ENCODE measurements around the gene CTRB1. TPM values are rescaled to one million over a fixed set of nuclear protein-coding genes. Genes with fewer than 3 reads are reported as not detected.

The CTRB1 gene
- total RNA-seq, 1 donor from 2014 or later: not detected

- Histone ChIP-seq H3K4me3 (ENCODE audit: low read depth, low read length) (no peak overlapping the region), H3K27me3 (ENCODE audit: control insufficient read depth, insufficient read depth, low read length) (no peaks in the 10 kb centered on the region), H3K36me3 (ENCODE audit: control insufficient read depth, insufficient read depth, low read length) (peaks cover 4% of the 10 kb centered on the region)
- no peak for DNase-seq (ENCODE audit: low read depth)
- no peak for FAIRE-seq
- TF ChIP-seq CTCF (IDR thresholded peaks at IDR 0.05; ENCODE audit: insufficient read depth, low read length, severe bottlenecking): no peak
Measured at GRCh38 chr16:75224306-75225082, 5.7 kb downstream of the CTRB1 start.

GRCh38 chr16:75225092-75225491, 6.3 kb downstream of the CTRB1 start:
- FAIRE-seq (no peak), DNase-seq (ENCODE audit: low read depth) (no peak)
- peaks cover 10% of the 10 kb centered on the region for H3K36me3 ChIP-seq (ENCODE audit: control insufficient read depth, insufficient read depth, low read length)
- no peaks in the 10 kb centered on the region for H3K27me3 ChIP-seq (ENCODE audit: control insufficient read depth, insufficient read depth, low read length)
- H3K4me3 ChIP-seq (ENCODE audit: low read depth, low read length): no peak overlapping the region
- TF ChIP-seq CTCF (IDR thresholded peaks at IDR 0.05; ENCODE audit: insufficient read depth, low read length, severe bottlenecking): no peak

GRCh38 chr16:75225678-75226515, 7.1 kb downstream of the CTRB1 start:
- FAIRE-seq: no peak
- no peak for DNase-seq (ENCODE audit: low read depth)
- H3K4me3 ChIP-seq (ENCODE audit: low read depth, low read length): no peak overlapping the region
- no peak for TF ChIP-seq CTCF (IDR thresholded peaks at IDR 0.05; ENCODE audit: insufficient read depth, low read length, severe bottlenecking)
- peaks cover 10% of the 10 kb centered on the region for H3K36me3 ChIP-seq (ENCODE audit: control insufficient read depth, insufficient read depth, low read length)
- H3K27me3 ChIP-seq (ENCODE audit: control insufficient read depth, insufficient read depth, low read length): no peaks in the 10 kb centered on the region

- no peak for DNase-seq (ENCODE audit: low read depth)
Measured at GRCh38 chr16:75226550-75227360, 8.0 kb downstream of the CTRB1 start.

More at GRCh38 chr16:75226550-75227360, 8.0 kb downstream of the CTRB1 start:
- no peak for TF ChIP-seq CTCF (IDR thresholded peaks at IDR 0.05; ENCODE audit: insufficient read depth, low read length, severe bottlenecking)
- no peak overlapping the region for H3K4me3 ChIP-seq (ENCODE audit: low read depth, low read length)
- FAIRE-seq: no peak
- peaks cover 10% of the 10 kb centered on the region for H3K36me3 ChIP-seq (ENCODE audit: control insufficient read depth, insufficient read depth, low read length)
- H3K27me3 ChIP-seq (ENCODE audit: control insufficient read depth, insufficient read depth, low read length): no peaks in the 10 kb centered on the region
